Choroid plexus epithelial cell (primary cell): ENCODE data around the gene HIVEP2.

Experiments
- DNase-seq: peaks from one replicate; pipeline ENCODE4 v3.0.0-alpha.2; 2010; ENCODE audit warnings: low read depth
- H3K4me3 ChIP-seq: 2 replicates; pipeline ENCODE4 v1.5.1; 2011; ENCODE audit warnings: low read depth, mild to moderate bottlenecking, control low read depth, low read length, moderate library complexity
- TF ChIP-seq, protein P1 (sequence below): conservative IDR thresholded peaks from 2 replicates; pipeline ENCODE4 v1.5.1; 2011; ENCODE audit warnings: low read depth, mild to moderate bottlenecking, control low read depth, inconsistent platforms, low read length, moderate library complexity

HIVEP2 gene

DNA sequence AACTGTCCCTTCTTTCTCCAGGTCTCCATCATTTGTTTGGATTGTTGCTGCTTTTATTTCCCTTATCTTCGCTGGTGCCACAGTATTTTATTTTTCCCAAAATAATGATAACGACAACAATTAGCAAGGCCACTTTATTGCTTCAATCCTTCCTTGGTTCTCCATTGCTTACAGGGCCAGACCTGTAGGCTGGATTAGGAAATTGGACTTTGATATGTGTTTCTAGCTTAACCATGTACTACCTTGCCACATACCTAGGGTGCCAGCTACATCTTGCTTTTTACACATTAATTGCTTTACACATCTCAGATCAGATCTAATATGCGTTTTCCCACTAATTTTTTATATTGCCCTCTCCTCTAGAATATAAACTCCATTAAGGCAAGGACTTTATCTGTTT lies 195.4 kb downstream of the HIVEP2 start:
- no peak overlapping the region for H3K4me3 ChIP-seq
- DNase-seq, result no peak
- TF ChIP-seq, protein P1, sequence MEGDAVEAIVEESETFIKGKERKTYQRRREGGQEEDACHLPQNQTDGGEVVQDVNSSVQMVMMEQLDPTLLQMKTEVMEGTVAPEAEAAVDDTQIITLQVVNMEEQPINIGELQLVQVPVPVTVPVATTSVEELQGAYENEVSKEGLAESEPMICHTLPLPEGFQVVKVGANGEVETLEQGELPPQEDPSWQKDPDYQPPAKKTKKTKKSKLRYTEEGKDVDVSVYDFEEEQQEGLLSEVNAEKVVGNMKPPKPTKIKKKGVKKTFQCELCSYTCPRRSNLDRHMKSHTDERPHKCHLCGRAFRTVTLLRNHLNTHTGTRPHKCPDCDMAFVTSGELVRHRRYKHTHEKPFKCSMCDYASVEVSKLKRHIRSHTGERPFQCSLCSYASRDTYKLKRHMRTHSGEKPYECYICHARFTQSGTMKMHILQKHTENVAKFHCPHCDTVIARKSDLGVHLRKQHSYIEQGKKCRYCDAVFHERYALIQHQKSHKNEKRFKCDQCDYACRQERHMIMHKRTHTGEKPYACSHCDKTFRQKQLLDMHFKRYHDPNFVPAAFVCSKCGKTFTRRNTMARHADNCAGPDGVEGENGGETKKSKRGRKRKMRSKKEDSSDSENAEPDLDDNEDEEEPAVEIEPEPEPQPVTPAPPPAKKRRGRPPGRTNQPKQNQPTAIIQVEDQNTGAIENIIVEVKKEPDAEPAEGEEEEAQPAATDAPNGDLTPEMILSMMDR, result no peak

DNA sequence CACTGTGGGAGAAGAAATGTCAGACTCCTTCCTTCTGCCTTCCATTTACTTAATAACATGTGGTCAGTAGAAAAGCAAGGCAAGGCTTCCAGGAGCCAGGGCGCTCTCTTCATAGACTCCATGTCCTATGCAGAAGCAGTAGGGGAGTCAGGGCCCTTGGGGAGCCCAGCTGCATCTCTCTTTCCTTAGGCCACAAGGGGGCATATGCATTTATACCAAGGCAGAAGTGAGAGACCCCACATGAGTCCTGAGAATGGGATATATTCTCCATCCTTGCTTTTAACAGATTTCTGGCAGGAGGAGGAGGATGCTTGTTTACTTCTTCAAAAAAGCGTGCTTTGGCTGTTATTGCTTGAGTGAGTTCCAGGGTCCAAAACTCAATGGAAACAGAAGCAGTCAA lies 198.5 kb downstream of the HIVEP2 start:
- DNase-seq, result peak; percentile 49
- TF ChIP-seq, protein P1, result peak; percentile 63
- no peak overlapping the region for H3K4me3 ChIP-seq

DNA sequence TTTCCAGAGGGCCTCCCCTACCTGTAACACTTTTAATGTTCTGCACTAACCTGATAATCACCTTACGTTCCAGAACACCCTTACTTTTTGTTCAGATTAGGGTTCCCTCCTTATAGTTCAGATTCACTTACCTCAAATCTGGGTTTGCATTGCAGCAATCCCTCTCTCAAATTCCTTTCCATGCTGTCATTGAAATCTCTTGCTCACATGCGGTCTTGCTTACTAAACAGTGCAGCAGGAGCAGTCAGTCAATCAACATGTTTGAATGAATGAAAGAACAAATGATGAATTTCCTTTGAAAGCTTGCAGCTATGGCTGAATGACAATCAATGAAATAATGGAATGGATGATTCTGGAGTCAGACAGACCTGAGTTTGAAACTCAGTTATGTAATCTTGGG lies 200.1 kb downstream of the HIVEP2 start:
- TF ChIP-seq, protein P1, result no peak
- peak; percentile 66 for DNase-seq
- no peak overlapping the region for H3K4me3 ChIP-seq

DNA sequence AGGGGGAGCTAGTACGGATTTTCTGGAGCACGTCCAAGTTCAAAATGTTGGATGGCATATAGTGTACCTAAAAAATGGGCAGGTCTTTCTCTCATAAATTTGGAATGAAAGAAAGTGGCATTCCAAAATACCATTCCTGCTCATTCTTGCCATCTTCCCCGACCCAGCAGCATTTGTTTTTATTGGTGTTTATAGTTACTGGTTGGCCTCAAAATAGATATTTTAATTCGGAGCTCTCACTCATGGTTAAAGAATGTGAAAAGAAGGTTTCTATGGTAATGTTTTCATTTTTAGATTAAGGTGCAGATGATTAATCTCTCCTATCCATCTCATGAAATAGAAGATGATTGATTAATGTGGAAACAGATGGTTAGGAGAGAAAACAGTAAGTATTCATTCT lies 204.5 kb downstream of the HIVEP2 start:
- DNase-seq, result no peak
- TF ChIP-seq, protein P1, result no peak
- no peak overlapping the region for H3K4me3 ChIP-seq

DNA sequence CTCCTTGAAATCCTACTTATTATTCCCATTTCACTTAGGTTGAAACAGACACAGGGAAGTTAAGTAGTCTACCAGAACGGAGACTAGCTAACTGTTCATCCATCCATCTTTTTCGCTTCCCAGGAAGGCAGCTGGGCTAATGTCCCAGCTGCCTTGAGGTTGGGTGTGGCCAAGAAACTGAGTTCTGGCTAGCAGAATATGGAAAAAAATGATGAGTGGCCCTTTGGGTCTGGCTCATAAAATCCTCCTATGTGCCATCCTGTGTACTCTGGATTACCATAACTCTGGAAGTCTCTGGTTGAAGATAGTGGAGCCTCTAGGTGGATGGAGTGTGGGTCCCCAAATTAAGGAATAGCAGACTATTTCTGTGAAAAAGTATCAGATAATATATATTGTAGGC lies 206.2 kb downstream of the HIVEP2 start:
- TF ChIP-seq, protein P1, result no peak
- no peak overlapping the region for H3K4me3 ChIP-seq
- DNase-seq, result no peak

DNA sequence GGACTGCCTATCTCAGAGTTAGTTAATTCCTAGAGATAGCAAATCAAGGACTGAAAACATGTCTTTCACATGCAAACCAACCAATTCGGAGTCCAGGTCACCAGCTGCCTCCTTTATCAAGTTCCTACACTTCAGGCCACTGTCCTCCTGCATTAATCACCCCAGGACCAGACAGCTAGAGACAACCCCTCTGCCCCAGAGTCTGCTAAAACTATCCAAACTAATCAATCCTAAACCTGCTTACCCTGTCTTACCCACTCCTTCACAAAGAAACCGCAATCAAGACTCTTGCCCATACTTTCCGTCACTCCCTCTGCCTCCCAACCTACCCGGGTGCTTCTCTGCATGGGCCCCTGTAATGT lies 207.0 kb downstream of the HIVEP2 start:
- no peak overlapping the region for H3K4me3 ChIP-seq
- TF ChIP-seq, protein P1, result no peak
- DNase-seq, result no peak

DNA sequence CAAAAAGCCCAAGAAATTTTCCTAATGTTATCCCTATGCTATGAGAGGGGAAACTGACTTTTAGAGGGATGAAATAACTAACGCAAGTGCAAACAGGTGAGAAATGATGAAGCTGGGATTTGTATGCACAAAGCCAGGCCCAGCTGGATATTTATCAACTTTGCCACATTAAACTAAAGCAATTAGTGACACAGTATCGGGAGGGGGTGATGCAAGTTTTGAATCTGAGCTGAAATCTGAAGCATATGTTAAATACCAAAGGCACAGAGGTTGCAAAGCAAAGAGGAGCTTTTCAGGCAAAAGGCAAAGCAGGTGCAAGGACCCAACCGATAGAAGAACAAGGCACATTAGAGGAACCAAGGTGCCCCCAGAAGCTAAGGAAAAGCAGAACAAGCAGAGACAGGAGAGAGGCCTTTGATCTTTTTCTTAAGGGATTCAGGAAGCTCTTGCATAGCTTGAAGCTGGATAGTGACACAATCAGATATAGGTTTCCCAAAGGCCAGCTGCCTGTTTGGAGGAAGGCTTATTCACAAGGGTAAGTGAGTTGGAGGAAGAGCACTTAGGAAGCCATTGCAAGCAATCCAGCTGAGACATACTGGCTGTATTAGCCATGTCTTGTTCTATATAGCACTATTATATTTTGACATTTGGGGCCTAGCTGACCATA lies 207.5 kb downstream of the HIVEP2 start:
- H3K4me3 ChIP-seq, result no peak overlapping the region
- peak; percentile 70 for DNase-seq
- TF ChIP-seq, protein P1, result no peak
